Ecto neural progenitor cell (in vitro differentiated cells): Measurements from ENCODE around the gene RPL4.

Source experiments
- DNase-seq: peaks from one replicate; pipeline ENCODE4 v3.0.0-alpha.2; 2018; ENCODE audit warnings: low spot score

The RPL4 gene

GRCh38 chr15:66454143-66454542 lies 50.5 kb downstream of the RPL4 start:
- DNase-seq: no peak

- DNase-seq: no peak
Measured at GRCh38 chr15:66452971-66453580, 51.6 kb downstream of the RPL4 start.

GRCh38 chr15:66452420-66452819 lies 52.2 kb downstream of the RPL4 start:
- no peak for DNase-seq
